HG02973 (cell line): ENCODE measurements around the gene RARB.

ENCODE experiments used
- ATAC-seq: cut with Tn5 transposase; IDR thresholded peaks from one replicate; pipeline ENCODE4 v1.9.1; 2021; ENCODE audit warnings: moderate library complexity; ENCODE audit not compliant: unreplicated experiment

RARB gene

GRCh38 chr3:25547103-25547502 lies 119.0 kb downstream of the RARB start:
- no peak for ATAC-seq

DNA sequence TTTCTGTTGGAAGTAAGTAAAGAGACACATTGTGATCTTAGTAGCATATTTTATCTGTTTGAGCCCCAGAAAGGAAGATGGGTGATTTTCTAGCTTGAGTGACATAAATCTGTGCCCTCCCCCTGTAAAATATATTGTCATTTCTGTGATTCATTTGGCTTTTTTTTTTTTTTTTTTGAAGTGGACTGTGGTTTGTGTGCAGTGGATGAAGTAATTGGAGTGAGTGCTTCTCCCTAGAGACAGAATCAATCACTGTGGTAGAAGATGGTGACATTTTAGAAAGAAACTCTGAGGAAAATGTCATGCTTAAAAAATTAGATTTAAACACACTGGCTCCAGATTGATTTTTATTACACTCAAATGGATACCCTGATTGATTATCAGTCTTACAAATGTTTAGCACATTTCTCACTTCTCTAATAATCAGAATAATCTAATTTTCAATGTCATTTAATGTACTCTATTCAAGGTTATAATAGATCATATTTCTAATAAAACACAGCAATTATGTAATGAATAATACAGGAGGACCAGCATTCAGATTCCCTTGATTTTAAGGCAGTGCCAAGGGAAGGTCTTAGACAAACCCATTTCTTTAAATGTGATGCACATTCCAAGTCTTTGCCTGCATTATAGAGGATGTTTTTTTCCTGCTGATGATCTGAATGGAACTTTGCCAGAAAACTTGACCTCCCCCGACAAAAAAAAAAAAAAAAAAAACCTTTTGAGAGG lies 120.0 kb downstream of the RARB start:
- no peak for ATAC-seq

- no peak for ATAC-seq
These were observed 120.8 kb downstream of the RARB start for GRCh38 chr3:25548836-25549235.

DNA sequence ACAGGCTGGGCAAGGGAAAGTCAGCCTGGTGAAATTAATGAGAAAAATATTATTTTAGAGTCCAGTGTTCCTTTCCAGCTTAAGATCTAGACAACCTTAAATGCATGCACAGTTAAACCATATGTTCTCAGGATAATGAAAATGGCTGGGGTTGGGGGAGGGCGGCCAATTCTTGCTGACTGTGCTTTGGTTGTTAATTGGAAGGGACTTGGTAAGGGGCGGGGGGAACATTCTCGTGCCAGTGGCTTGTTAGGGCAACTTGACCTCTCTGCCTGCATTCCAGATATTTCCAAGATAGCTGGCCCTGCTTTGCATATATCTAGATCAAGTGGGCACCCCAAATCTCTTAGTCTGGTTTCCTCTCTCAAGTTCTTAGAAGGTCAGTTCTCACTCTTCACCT lies 124.2 kb downstream of the RARB start:
- ATAC-seq, result no peak

- no peak for ATAC-seq
These were observed 126.3 kb downstream of the RARB start for GRCh38 chr3:25554376-25554775.

GRCh38 chr3:25555695-25556437 lies 127.8 kb downstream of the RARB start:
- ATAC-seq, result no peak

DNA sequence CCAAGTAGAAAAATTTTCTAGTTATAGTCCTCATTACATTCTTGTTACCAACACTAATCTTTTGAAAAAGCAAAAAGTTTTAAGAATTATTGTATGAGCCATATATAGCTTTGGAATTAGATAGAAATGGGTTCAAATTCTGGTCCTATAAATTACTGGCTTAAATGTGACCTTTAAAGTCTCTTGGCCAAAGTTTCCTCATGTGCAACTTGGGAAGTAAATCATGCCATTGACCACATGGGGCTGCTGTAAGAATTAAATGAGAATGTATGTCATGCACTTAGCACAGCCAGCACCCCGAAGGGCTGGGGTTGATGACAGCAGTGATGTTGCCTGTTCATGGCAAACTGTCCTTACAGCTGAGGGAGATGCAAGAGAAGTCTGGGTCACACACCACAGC lies 128.4 kb downstream of the RARB start:
- no peak for ATAC-seq

DNA sequence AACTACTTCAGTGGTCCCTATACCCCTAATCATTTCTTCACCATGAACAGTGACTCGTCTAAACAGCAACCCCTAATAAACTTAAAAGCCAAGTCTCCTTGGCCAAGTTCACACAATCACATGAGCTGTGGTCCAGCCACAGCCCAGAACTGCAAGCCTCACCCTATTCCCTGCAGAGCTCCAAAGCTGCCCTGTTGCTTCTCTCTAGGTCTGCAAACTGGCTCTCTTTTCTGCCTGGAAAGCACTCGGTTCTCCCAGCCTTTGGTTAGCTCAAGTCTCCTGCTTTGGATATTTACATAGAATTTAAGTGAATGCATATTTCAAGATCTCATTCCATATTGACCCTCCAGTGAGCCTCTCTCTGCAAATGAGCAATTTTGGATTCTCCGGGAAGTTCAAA lies 129.6 kb downstream of the RARB start:
- no peak for ATAC-seq

DNA sequence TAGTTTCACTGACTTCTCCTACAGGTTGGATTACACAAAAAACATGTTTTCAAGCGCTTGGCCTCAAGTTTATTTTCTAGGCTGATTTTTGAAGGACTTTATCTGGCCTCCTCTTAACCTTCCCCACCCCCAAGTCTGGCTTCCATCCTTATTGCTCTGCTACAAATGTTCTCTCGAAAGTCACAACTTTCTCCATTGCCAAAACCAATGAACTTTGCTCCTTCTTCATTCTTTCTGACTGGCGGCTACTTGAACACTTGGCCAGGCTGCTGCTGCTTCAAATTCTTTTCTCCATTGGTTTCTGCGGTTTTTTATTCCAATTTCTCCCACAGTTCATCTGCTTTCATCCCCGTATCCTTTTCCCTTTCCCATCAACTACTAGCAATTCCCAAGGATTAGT lies 130.1 kb downstream of the RARB start:
- no peak for ATAC-seq

DNA sequence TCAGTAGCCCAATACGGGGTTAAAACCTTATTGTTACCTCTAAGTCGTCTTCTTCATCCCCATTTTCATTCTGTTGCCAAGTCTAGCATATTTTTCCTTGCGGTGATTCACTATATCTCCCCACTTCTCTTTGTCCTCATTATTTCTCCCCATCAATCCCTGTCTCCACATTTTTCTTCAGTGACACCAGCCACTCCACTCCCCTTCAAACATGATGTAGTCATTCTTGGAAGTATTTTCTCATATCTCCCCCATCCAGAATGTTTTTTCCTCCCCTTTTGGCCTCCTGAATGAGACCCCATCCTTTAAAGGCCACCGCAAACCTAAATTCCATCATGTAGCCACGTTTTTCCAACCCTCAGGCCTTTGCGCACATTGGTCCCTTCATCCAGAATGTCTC lies 130.7 kb downstream of the RARB start:
- ATAC-seq, result no peak

- no peak for ATAC-seq
These were observed 135.5 kb downstream of the RARB start for GRCh38 chr3:25563601-25564000.

DNA sequence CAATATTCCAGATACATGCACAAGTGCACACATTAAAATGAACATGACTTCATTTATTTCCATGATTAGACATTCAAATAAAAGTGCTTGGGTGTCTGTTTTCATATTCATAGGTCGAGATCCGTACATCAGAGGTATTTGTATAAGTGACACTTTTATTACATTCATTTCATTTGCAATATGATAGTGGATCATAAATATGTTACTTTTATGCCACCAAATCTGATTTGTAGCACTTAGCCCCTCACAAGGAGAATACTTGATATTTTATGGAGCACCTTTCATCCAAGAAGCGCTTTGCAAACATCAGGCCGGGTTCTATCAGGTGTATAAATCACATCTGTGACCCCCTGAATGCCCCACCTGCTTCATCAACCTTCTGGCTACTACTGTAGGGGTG lies 136.0 kb downstream of the RARB start:
- ATAC-seq, result no peak

- ATAC-seq, result no peak
These were observed 137.7 kb downstream of the RARB start for GRCh38 chr3:25565807-25566206.

- no peak for ATAC-seq
These were observed 138.4 kb downstream of the RARB start for GRCh38 chr3:25566358-25566920.

- ATAC-seq, result no peak
These were observed 139.3 kb downstream of the RARB start for GRCh38 chr3:25567388-25567787.

DNA sequence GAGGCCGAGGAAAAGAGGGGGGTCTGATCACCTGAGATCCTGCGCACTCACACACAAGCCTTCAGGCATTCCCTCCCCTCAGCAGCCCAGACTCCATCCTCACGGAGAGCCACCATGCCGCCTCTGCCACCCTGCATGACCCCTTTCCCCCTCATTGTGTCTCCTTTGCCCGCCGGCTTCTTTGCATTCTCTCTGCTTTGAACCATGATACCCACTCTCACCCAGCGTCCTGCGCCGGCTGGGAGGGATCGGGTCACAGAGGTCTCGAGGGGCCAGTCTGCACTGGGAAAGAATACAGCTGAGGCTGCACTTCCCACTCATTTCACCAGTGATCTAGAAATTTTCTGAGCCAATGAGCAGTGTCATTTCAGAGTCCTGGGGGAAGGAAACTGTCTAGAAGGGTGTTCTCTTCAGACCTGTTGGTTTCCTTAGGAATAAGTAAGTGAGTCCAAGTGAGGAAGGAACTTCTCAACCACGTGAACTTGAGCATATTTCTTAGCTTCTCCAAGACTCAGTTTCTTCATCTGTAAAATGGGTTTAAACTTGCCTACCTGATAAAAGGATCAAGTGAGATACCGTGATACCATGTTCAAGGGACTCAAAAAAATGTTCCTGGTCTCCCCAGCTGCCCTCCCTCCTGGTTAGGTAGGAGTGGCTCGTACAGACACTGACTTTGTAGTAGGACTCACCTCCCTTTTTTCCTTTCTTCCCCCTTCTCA lies 139.9 kb downstream of the RARB start:
- no peak for ATAC-seq

DNA sequence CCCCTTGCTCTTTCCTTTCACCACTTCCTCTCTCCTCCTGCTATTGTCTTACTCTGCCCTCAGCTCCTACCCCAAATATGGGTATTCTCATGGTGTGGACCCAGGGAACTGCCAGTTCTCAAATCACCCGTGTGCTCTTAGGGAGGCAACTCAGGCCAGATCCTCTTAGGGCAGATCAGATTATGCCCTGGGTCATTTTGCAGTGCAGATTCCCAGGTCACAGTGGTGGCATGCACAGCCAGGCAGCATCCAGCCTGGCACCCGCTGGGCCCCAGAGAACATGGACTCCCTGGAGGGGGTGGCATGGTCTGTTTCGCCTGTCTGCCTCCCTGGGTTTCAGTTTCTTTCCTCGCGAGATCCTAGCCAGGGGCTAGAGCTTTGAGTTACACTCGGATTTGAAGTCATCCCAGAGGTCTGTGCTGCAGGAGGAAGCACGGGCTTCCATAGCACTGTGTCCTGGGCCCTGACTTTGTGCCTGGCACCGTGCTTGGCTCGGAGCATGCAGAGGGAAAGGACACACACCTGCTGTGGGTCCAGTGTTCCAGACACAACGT lies 140.5 kb downstream of the RARB start:
- ATAC-seq, result no peak

GRCh38 chr3:25571285-25571684 lies 143.2 kb downstream of the RARB start:
- ATAC-seq, result no peak

GRCh38 chr3:25572336-25572735 lies 144.3 kb downstream of the RARB start:
- no peak for ATAC-seq

DNA sequence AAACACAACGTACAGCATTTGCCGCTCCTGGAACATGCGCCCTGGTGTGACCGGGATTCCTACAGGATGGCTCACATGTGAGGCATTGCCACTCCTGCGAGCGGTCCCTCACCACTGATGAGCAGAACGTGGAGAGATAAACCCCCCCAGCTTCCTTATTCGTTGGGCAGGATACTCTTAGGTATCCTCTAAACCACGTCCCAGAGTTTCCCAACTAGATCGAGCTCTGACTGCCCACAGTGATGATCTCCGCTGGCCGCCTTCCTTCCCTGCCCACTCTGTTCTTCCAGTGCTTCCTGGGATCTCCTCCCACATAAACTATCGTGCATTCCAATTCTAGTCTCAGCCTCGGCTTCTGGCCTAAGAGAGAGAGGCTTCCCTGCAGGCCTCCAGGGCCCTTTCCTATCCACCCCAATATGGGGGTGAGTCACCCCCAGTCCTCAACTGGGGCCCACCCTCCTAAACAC lies 144.9 kb downstream of the RARB start:
- no peak for ATAC-seq
